Measurements from ENCODE around the gene ATP6V1D. TPM values are rescaled to one million over a fixed set of nuclear protein-coding genes. Genes with fewer than 3 reads are reported as not detected.
A peak's percentile ranks its signal among the peaks of the same experiment; 100 is the strongest.
"Not testable (repeated sequence)": the region's sequence is repeated elsewhere in the genome, so short reads cannot be mapped to it uniquely, and the experiment has no call there.

The ATP6V1D gene
- total RNA-seq (ENCODE audit: low replicate concordance), result 52.8 and 60.1 TPM in 2 replicates
- long read RNA-seq, transcript ATP6V1D-201 (9 exons, 1,845 nt), result major isoform, 315 of 327 reads
- long read RNA-seq, partial matches to known transcripts, result 4 of 327 reads
- long read RNA-seq, other reads (novel, unspliced or antisense), result 5 of 327 reads

- Mint-ChIP-seq H3K27me3 (no peaks in the 10 kb centered on the region), H3K9me3 (no peaks in the 10 kb centered on the region), H3K4me3 (peak within 1 kb of the TSS; percentile 99), H3K27ac (peak within 1 kb of the TSS; percentile 98), H3K36me3 (peaks cover 4% of the 10 kb centered on the region), H3K4me1 (ENCODE audit: unreplicated experiment) (peaks cover 35% of the 10 kb centered on the region)
- DNase-seq (ENCODE audit: extremely low spot score, unreplicated experiment), result peak; percentile 100
- TF ChIP-seq CTCF (conservative IDR thresholded peaks at IDR 0.05), result peak; percentile 100
Observed at GRCh38 chr14:67359775-67360469, at the start of gene ATP6V1D, which contains the start of gene EIF2S1. Gene ATP6V1D, minus strand, starts transcription at chr14:67359804. Its CDS starts 106 bp downstream, at chr14:67359698. Gene EIF2S1, plus strand, starts transcription at chr14:67360328. Its CDS starts 4,440 bp downstream, at chr14:67364768.

GRCh38 chr14:67408122-67408801 lies 48.7 kb upstream of the ATP6V1D start:
- H3K4me1 Mint-ChIP-seq (ENCODE audit: unreplicated experiment); H3K27me3 Mint-ChIP-seq; H3K4me3 Mint-ChIP-seq; H3K36me3 Mint-ChIP-seq; H3K9me3 Mint-ChIP-seq; H3K27ac Mint-ChIP-seq; DNase-seq (ENCODE audit: extremely low spot score, unreplicated experiment): not testable (repeated sequence)

- Mint-ChIP-seq H3K9me3 (no peaks in the 10 kb centered on the region), H3K4me1 (ENCODE audit: unreplicated experiment) (no peaks in the 10 kb centered on the region), H3K27me3 (no peaks in the 10 kb centered on the region), H3K27ac (no peak overlapping the region), H3K4me3 (no peak overlapping the region), H3K36me3 (no peaks in the 10 kb centered on the region)
- no peak for DNase-seq (ENCODE audit: extremely low spot score, unreplicated experiment)
- no peak for TF ChIP-seq CTCF (conservative IDR thresholded peaks at IDR 0.05)
Observed at GRCh38 chr14:67405771-67406170, 46.2 kb upstream of the ATP6V1D start.

- Mint-ChIP-seq H3K9me3 (no peaks in the 10 kb centered on the region), H3K4me1 (ENCODE audit: unreplicated experiment) (peaks cover 5% of the 10 kb centered on the region), H3K36me3 (no peaks in the 10 kb centered on the region), H3K27me3 (peaks cover 4% of the 10 kb centered on the region), H3K4me3 (no peak overlapping the region), H3K27ac (no peak overlapping the region)
- no peak for DNase-seq (ENCODE audit: extremely low spot score, unreplicated experiment)
- TF ChIP-seq CTCF (conservative IDR thresholded peaks at IDR 0.05), result no peak
Observed at GRCh38 chr14:67400434-67400833, 40.8 kb upstream of the ATP6V1D start.

- peaks cover 10% of the 10 kb centered on the region for H3K4me1 Mint-ChIP-seq (ENCODE audit: unreplicated experiment)
- peaks cover 4% of the 10 kb centered on the region for H3K27me3 Mint-ChIP-seq
- H3K27ac Mint-ChIP-seq, result no peak overlapping the region
- no peaks in the 10 kb centered on the region for H3K9me3 Mint-ChIP-seq
- no peak for TF ChIP-seq CTCF (conservative IDR thresholded peaks at IDR 0.05)
- H3K4me3 Mint-ChIP-seq, result no peak overlapping the region
- DNase-seq (ENCODE audit: extremely low spot score, unreplicated experiment), result no peak
- no peaks in the 10 kb centered on the region for H3K36me3 Mint-ChIP-seq
Observed at GRCh38 chr14:67397536-67397935, 37.9 kb upstream of the ATP6V1D start.
